HTR-8/SVneo (cell line): Measurements from ENCODE around the gene TMEM266.

ENCODE experiments used
- DNase-seq: peaks from one replicate; pipeline ENCODE4 v3.0.0; 2011; ENCODE audit warnings: low spot score, mixed read lengths; ENCODE audit not compliant: insufficient read length
- FAIRE-seq: peaks from 2 replicates; lab custom pipeline; 2011; peaks lifted over from hg19 to GRCh38; lab: Jason Lieb, UNC

The TMEM266 gene

GRCh38 chr15:76118767-76119166 lies 59.0 kb downstream of the TMEM266 start:
- no peak for FAIRE-seq
- no peak for DNase-seq

- no peak for DNase-seq
- FAIRE-seq: no peak
Measured at GRCh38 chr15:76123031-76123430, 63.2 kb downstream of the TMEM266 start.

GRCh38 chr15:76127169-76127568 lies 67.4 kb downstream of the TMEM266 start:
- no peak for FAIRE-seq

GRCh38 chr15:76127880-76128279 lies 68.1 kb downstream of the TMEM266 start:
- FAIRE-seq (no peak), DNase-seq (no peak)

More at GRCh38 chr15:76127169-76127568, 67.4 kb downstream of the TMEM266 start:
- DNase-seq: no peak

- no peak for DNase-seq
Measured at GRCh38 chr15:76134537-76134936, 74.8 kb downstream of the TMEM266 start.

GRCh38 chr15:76135516-76135915 lies 75.7 kb downstream of the TMEM266 start:
- no peak for DNase-seq
- no peak for FAIRE-seq

More at GRCh38 chr15:76134537-76134936, 74.8 kb downstream of the TMEM266 start:
- FAIRE-seq: no peak

- DNase-seq (no peak), FAIRE-seq (no peak)
Measured at GRCh38 chr15:76138436-76138835, 78.7 kb downstream of the TMEM266 start.

- FAIRE-seq (no peak), DNase-seq (peak; percentile 83)
Measured at GRCh38 chr15:76139368-76140073, 79.7 kb downstream of the TMEM266 start.

GRCh38 chr15:76140074-76140464 lies 80.3 kb downstream of the TMEM266 start:
- FAIRE-seq (no peak), DNase-seq (no peak)

- no peak for FAIRE-seq
- no peak for DNase-seq
Measured at GRCh38 chr15:76146812-76147211, 87.0 kb downstream of the TMEM266 start.

GRCh38 chr15:76147906-76148570 lies 88.3 kb downstream of the TMEM266 start:
- DNase-seq: peak; percentile 78
- FAIRE-seq: no peak

GRCh38 chr15:76149291-76149915 lies 89.6 kb downstream of the TMEM266 start:
- no peak for FAIRE-seq
- no peak for DNase-seq

GRCh38 chr15:76150513-76150912 lies 90.7 kb downstream of the TMEM266 start:
- DNase-seq (no peak), FAIRE-seq (no peak)

GRCh38 chr15:76150971-76151598 lies 91.3 kb downstream of the TMEM266 start:
- peak; percentile 81 for DNase-seq

GRCh38 chr15:76151599-76151974 lies 91.8 kb downstream of the TMEM266 start:
- FAIRE-seq (no peak), DNase-seq (no peak)

More at GRCh38 chr15:76150971-76151598, 91.3 kb downstream of the TMEM266 start:
- FAIRE-seq: peak; percentile 51

GRCh38 chr15:76152197-76152596 lies 92.4 kb downstream of the TMEM266 start:
- DNase-seq (no peak), FAIRE-seq (no peak)

- FAIRE-seq: no peak
- no peak for DNase-seq
Measured at GRCh38 chr15:76153241-76154197, 93.7 kb downstream of the TMEM266 start.

GRCh38 chr15:76155731-76156130 lies 95.9 kb downstream of the TMEM266 start:
- FAIRE-seq: no peak

GRCh38 chr15:76158226-76158625 lies 98.4 kb downstream of the TMEM266 start:
- no peak for DNase-seq
- FAIRE-seq: no peak

More at GRCh38 chr15:76155731-76156130, 95.9 kb downstream of the TMEM266 start:
- no peak for DNase-seq

- DNase-seq (no peak), FAIRE-seq (no peak)
Measured at GRCh38 chr15:76158815-76159214, 99.0 kb downstream of the TMEM266 start.
